Thyroid gland (tissue), 4 donors: ENCODE results near the gene ART4. TPM values are rescaled to one million over a fixed set of nuclear protein-coding genes. Genes with fewer than 3 reads are reported as not detected.

Source experiments
- DNase-seq, 2 donors: peaks; one replicate each; pipeline ENCODE4 v3.0.0-alpha.2; 2019
- H3K27ac ChIP-seq, 3 donors: fragments of 200-600 bp; sonication (generic); 1 replicate in 2 of 3; 2 replicates in 1 of 3; pipeline ENCODE4 v1.5.1; 2016 to 2019; ENCODE audit warnings: mild to moderate bottlenecking in 1 of 3, moderate library complexity in 1 of 3
- H3K27me3 ChIP-seq: fragments of 200-600 bp; sonication (generic); one replicate; pipeline ENCODE4 v1.5.1; 2019
- H3K36me3 ChIP-seq, 2 donors: fragments of 200-600 bp; sonication (generic); one replicate each; pipeline ENCODE4 v1.5.1; 2016 to 2019
- H3K4me1 ChIP-seq, 2 donors: fragments of 200-600 bp; sonication (generic); one replicate each; pipeline ENCODE4 v1.5.1; 2017 to 2019
- H3K4me3 ChIP-seq, 3 donors: fragments of 200-600 bp; sonication (generic); replicated peaks in 1 of 3; 1 replicate in 2 of 3; 2 replicates in 1 of 3; pipeline ENCODE4 v1.5.1; 2016; ENCODE audit warnings: mild to moderate bottlenecking in 1 of 3
- H3K9me3 ChIP-seq: fragments of 200-600 bp; sonication (generic); one replicate; pipeline ENCODE4 v1.5.1; 2017
- CTCF ChIP-seq, 6 experiments: fragments of 200-600 bp in 3 of 6; fragments of 450-650 bp in 3 of 6; sonication (generic) in 3 of 6; IDR thresholded peaks; one replicate each; pipeline ENCODE4 v1.5.1; 2016 to 2019; ENCODE audit warnings: antibody characterized with exemption in 6 of 6, mild to moderate bottlenecking in 2 of 6, inconsistent platforms in 1 of 6, moderate library complexity in 1 of 6
- POLR2A ChIP-seq, 2 donors: fragments of 450-650 bp; IDR thresholded peaks; one replicate each; pipeline ENCODE4 v1.6.1; 2017; ENCODE audit warnings: antibody characterized with exemption in 2 of 2, mild to moderate bottlenecking in 2 of 2, moderate library complexity in 1 of 2
- WGBS, 2 donors: methylation state at CpG; one replicate each; pipeline ENCODE4 v1.1.5; 2017; 5-methylcytosine and 5-hydroxymethylcytosine counted together
- intact Hi-C: fragments of 100-400 bp; cut with DNase I; formaldehyde crosslinking; loops from one replicate; pipeline ENCODE4 v1.15.1; 2023
- total RNA-seq, 4 donors: library from RNA; depleted of rRNA; stranded (reverse); fragments of >200 nt; gene quantifications; one replicate each; pipeline ENCODE4 v1.2.3, GENCODE V29; 2016

ART4 gene
- total RNA-seq, 4 donors from 2014 or later: 5.5 to 26.5 (median 10.8) TPM

- no peaks in the 10 kb centered on the region for H3K27me3 ChIP-seq
- no peaks in the 10 kb centered on the region for H3K36me3 ChIP-seq
- intact Hi-C loops: no loop called here
- no peak overlapping the region for H3K4me3 ChIP-seq
- peak overlapping the region; percentile 53 to 75 (median 69) for H3K27ac ChIP-seq
- peak; percentile 8 to 42 for DNase-seq
- 39 to 50% methylated on average over 1 of the region's 1 CpG for WGBS, 2 donors
- TF ChIP-seq POLR2A (IDR thresholded peaks at IDR 0.05) (no peak), CTCF (IDR thresholded peaks at IDR 0.05) (peak in 2 of 6 experiments; percentile 18 to 28)
- H3K4me1 ChIP-seq: peaks cover 8 to 10% of the 10 kb centered on the region in 2 donors
- no peaks in the 10 kb centered on the region for H3K9me3 ChIP-seq
Measured at GRCh38 chr12:14810953-14811483, 32.3 kb downstream of the ART4 start.

DNA sequence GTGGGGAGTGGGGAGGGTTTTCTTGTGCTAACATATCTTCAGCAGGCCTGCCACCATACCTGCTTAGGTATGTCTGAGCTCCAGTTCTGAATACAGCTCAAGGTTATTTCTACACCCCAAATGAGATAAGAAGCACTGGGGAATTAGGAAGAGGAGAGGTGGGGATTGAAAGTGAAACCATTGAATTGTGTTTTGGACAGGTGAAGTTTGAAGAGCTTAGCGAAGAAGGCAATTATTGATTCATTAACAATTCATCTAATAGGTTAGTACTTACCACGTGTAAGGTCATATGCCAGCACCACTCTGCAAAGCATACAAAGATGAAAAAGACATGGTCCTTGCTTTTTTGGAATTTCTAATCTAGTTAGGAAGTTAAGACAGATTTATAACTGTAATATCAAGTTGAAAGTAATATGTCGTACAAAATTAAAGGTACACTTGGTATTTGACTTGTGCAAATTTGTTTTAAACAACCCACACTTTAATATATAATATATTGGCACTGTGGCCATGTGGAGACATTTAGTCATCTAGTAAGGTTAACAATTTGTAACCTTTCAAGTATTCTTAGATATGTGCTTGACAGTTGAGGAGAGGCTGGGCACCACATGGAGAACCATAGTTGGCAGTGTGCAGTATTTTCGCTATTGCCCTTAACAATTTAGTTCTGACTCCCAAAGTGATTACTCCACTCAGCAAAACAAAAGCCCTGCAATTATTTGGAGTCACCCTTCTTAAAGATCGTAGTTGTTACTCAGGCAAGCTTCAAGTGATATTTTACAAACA, 33.0 kb downstream of the ART4 start:
- H3K27me3 ChIP-seq: no peaks in the 10 kb centered on the region
- intact Hi-C loops: no loop called here
- H3K27ac ChIP-seq: peak overlapping the region; percentile 54 to 75 (median 69)
- no peak overlapping the region for H3K4me3 ChIP-seq
- H3K9me3 ChIP-seq: no peaks in the 10 kb centered on the region
- TF ChIP-seq CTCF (IDR thresholded peaks at IDR 0.05) (no peak), POLR2A (IDR thresholded peaks at IDR 0.05) (no peak)
- peaks cover 8 to 10% of the 10 kb centered on the region in 2 donors for H3K4me1 ChIP-seq
- peak; percentile 40 to 44 for DNase-seq
- WGBS, 2 donors: 50 to 53% methylated on average over 5 of the region's 5 CpGs
- H3K36me3 ChIP-seq: no peaks in the 10 kb centered on the region

GRCh38 chr12:14803830-14804160, 39.5 kb downstream of the ART4 start:
- 0 to 1% methylated on average over 12 of the region's 12 CpGs for WGBS, 2 donors
- TF ChIP-seq POLR2A (IDR thresholded peaks at IDR 0.05) (no peak), CTCF (IDR thresholded peaks at IDR 0.05) (no peak)
- Histone ChIP-seq H3K27ac (peak overlapping the region; percentile 38 to 91 (median 88)), H3K36me3 (peaks cover 3 to 9% of the 10 kb centered on the region in 2 donors), H3K9me3 (no peaks in the 10 kb centered on the region), H3K4me1 (peaks cover 7 to 17% of the 10 kb centered on the region in 2 donors), H3K4me3 (peak overlapping the region; percentile 26 to 97 (median 27)), H3K27me3 (no peaks in the 10 kb centered on the region)
- intact Hi-C loops: no loop called here
- no peak for DNase-seq

DNA sequence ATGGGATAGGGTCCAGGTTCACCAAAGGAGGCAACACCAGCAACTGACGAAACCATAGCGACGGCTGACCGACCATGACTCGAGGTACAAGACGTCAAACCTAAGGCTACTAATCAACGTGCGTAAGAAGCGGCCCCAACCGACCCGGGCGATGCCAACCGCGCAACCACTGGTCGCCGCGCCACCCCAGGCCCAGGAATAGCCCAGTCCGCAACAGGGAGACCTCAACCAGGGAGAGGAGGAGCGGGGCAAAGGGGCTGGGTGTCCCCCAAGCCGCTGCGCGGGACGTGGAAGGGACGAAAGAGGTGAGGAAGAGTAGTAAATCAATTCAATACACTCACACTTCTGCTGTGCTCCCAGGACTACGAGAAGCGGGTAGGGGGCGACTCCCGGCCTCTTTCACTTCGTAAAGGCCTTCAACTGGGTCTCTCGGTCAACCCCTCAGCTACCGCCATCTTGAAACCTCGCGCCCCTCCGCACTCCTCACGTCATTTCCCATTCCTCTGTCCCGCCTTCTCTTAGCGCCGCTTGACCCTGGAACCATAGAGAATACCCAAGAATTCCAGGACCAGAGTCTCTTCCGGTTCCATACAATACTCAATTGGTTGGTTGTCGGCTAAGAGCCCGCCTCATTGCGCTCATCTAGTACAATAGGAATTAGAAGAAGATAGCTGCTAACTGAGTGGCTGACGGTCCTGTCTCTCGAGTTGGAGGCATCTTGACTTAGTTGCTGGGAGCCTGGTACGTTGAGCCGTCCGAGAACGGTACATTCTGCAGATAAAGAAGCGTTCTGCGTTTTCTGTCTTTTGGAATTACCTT, 40.1 kb downstream of the ART4 start, which contains the start of the genes C12orf60 and WBP11:
Gene C12orf60 (plus strand): TSS at position 660 of the 819 bp plus-strand sequence. CDS start 19,266 bp downstream, outside the sequence.
Gene WBP11 (minus strand): TSS at position 468 of the 819 bp plus-strand sequence. CDS start 2,095 bp downstream, outside the sequence.
- DNase-seq: peak; percentile 97
- WGBS, 2 donors: 1% methylated on average over 47 to 49 of the region's 50 CpGs
- H3K27ac ChIP-seq: peak within 1 kb of the TSS; percentile 79 to 91 (median 88)
- intact Hi-C loops: no loop called here
- peaks cover 7 to 17% of the 10 kb centered on the region in 2 donors for H3K4me1 ChIP-seq
- H3K27me3 ChIP-seq: no peaks in the 10 kb centered on the region
- TF ChIP-seq POLR2A (IDR thresholded peaks at IDR 0.05) (peak in 1 of 2 donors; percentile 90), CTCF (IDR thresholded peaks at IDR 0.05) (no peak)
- H3K36me3 ChIP-seq: peaks cover 6 to 12% of the 10 kb centered on the region in 2 donors
- no peaks in the 10 kb centered on the region for H3K9me3 ChIP-seq
- peak within 1 kb of the TSS; percentile 96 to 98 (median 97) for H3K4me3 ChIP-seq
